Osteoblast (primary cell): ENCODE measurements around the gene MACROD2. TPM values are rescaled to one million over a fixed set of nuclear protein-coding genes. Genes with fewer than 3 reads are reported as not detected.

Experiments
- DNase-seq: peaks from one replicate; pipeline ENCODE4 v3.0.0; 2011; ENCODE audit warnings: low spot score, mixed read lengths; ENCODE audit not compliant: insufficient read length; ENCODE audit errors: missing footprints
- H2AFZ ChIP-seq: 2 replicates; pipeline ENCODE4 v1.6.0; 2011; ENCODE audit warnings: mild to moderate bottlenecking, low read length
- H3K27ac ChIP-seq: 2 replicates; pipeline ENCODE4 v1.5.1; 2011; ENCODE audit warnings: mild to moderate bottlenecking, low read depth, low read length, moderate library complexity
- H3K27me3 ChIP-seq: 2 replicates; pipeline ENCODE4 v1.6.0; 2012; ENCODE audit warnings: mild to moderate bottlenecking, control low read depth, inconsistent platforms, low read length, moderate library complexity; ENCODE audit not compliant: insufficient read depth
- H3K36me3 ChIP-seq: 2 replicates; pipeline ENCODE4 v1.5.1; 2011; ENCODE audit warnings: mild to moderate bottlenecking, low read length, control low read depth, moderate library complexity; ENCODE audit not compliant: insufficient read depth
- H3K4me1 ChIP-seq: 2 replicates; pipeline ENCODE4 v1.5.1; 2011; ENCODE audit warnings: mild to moderate bottlenecking, low read length, control low read depth, moderate library complexity; ENCODE audit not compliant: insufficient read depth
- H3K4me2 ChIP-seq: 2 replicates; pipeline ENCODE4 v1.6.0; 2011; ENCODE audit warnings: mild to moderate bottlenecking, low read length; ENCODE audit not compliant: insufficient read depth
- H3K4me3 ChIP-seq: fragments of 200-600 bp; sonication (generic); 3 replicates; pipeline ENCODE4 v1.5.1; 2012; ENCODE audit warnings: mild to moderate bottlenecking, low read length, inconsistent platforms; ENCODE audit not compliant: insufficient read depth
- H3K79me2 ChIP-seq: 2 replicates; pipeline ENCODE4 v1.6.0; 2012; ENCODE audit warnings: mild to moderate bottlenecking, low read length, control low read depth, inconsistent platforms; ENCODE audit not compliant: insufficient read depth
- H3K9me3 ChIP-seq: 2 replicates; pipeline ENCODE4 v1.5.1; 2011; ENCODE audit warnings: low read depth, low read length, control low read depth
- H4K20me1 ChIP-seq: 2 replicates; pipeline ENCODE4 v1.6.0; 2012; ENCODE audit warnings: mild to moderate bottlenecking, low read length, control low read depth; ENCODE audit not compliant: insufficient read depth
- CTCF ChIP-seq: IDR thresholded peaks from 2 replicates; pipeline ENCODE4 v1.5.1; 2011; ENCODE audit warnings: mild to moderate bottlenecking, low read depth, low read length, moderate library complexity; ENCODE audit errors: extremely low read depth
- total RNA-seq: library from RNA; depleted of rRNA; stranded (reverse); fragments of >200 nt; gene quantifications from 2 replicates; pipeline ENCODE4 v1.2.3, GENCODE V29; 2012

MACROD2 gene
- total RNA-seq, 1 donor: 4.0 TPM

- no peaks in the 10 kb centered on the region for H3K36me3 ChIP-seq
- no peaks in the 10 kb centered on the region for H4K20me1 ChIP-seq
- no peak overlapping the region for H2AFZ ChIP-seq
- no peaks in the 10 kb centered on the region for H3K9me3 ChIP-seq
- H3K27me3 ChIP-seq: no peaks in the 10 kb centered on the region
- no peak for DNase-seq
- no peaks in the 10 kb centered on the region for H3K4me1 ChIP-seq
- no peak overlapping the region for H3K27ac ChIP-seq
- H3K79me2 ChIP-seq: no peaks in the 10 kb centered on the region
- H3K4me3 ChIP-seq: no peak overlapping the region
- TF ChIP-seq CTCF: no peak
- no peak overlapping the region for H3K4me2 ChIP-seq
Observed at GRCh38 chr20:14744723-14745122, 749.4 kb downstream of the MACROD2 start.

GRCh38 chr20:14745830-14746229, 750.5 kb downstream of the MACROD2 start:
- Histone ChIP-seq H2AFZ (no peak overlapping the region), H3K4me3 (no peak overlapping the region), H3K36me3 (no peaks in the 10 kb centered on the region), H4K20me1 (no peaks in the 10 kb centered on the region), H3K27me3 (no peaks in the 10 kb centered on the region), H3K79me2 (no peaks in the 10 kb centered on the region), H3K9me3 (no peaks in the 10 kb centered on the region), H3K27ac (no peak overlapping the region), H3K4me1 (no peaks in the 10 kb centered on the region), H3K4me2 (no peak overlapping the region)
- TF ChIP-seq CTCF: no peak
- DNase-seq: no peak

- no peak overlapping the region for H3K4me3 ChIP-seq
- no peak for DNase-seq
- no peaks in the 10 kb centered on the region for H3K79me2 ChIP-seq
- H3K27ac ChIP-seq: no peak overlapping the region
- H3K4me2 ChIP-seq: no peak overlapping the region
- no peaks in the 10 kb centered on the region for H3K4me1 ChIP-seq
- no peaks in the 10 kb centered on the region for H3K9me3 ChIP-seq
- no peak for TF ChIP-seq CTCF
- H3K27me3 ChIP-seq: no peaks in the 10 kb centered on the region
- no peaks in the 10 kb centered on the region for H4K20me1 ChIP-seq
- no peak overlapping the region for H2AFZ ChIP-seq
- no peaks in the 10 kb centered on the region for H3K36me3 ChIP-seq
Observed at GRCh38 chr20:14751191-14751590, 755.9 kb downstream of the MACROD2 start.

- DNase-seq: no peak
- Histone ChIP-seq H4K20me1 (no peaks in the 10 kb centered on the region), H3K9me3 (no peaks in the 10 kb centered on the region), H3K4me2 (no peak overlapping the region), H3K4me3 (no peak overlapping the region), H3K4me1 (no peaks in the 10 kb centered on the region), H3K36me3 (no peaks in the 10 kb centered on the region), H3K27ac (no peak overlapping the region), H3K27me3 (no peaks in the 10 kb centered on the region), H2AFZ (no peak overlapping the region), H3K79me2 (no peaks in the 10 kb centered on the region)
- TF ChIP-seq CTCF: no peak
Observed at GRCh38 chr20:14757728-14758127, 762.4 kb downstream of the MACROD2 start.
